Trophoblast cell (in vitro differentiated cells and primary cell): Measurements from ENCODE around the gene ERF.

ENCODE experiments used
- DNase-seq, 2 donors: peaks; one replicate each; pipeline ENCODE4 v3.0.0-alpha.2; 2016
- H2AFZ ChIP-seq: 2 replicates; pipeline ENCODE4 v1.6.1; 2013; ENCODE audit warnings: low read length, moderate library complexity, mild to moderate bottlenecking; ENCODE audit not compliant: insufficient read depth, poor library complexity
- H2AK5ac ChIP-seq: 2 replicates; pipeline ENCODE4 v1.6.1; 2013; ENCODE audit warnings: mild to moderate bottlenecking, low read length
- H2BK120ac ChIP-seq: 2 replicates; pipeline ENCODE4 v1.6.1; 2013; ENCODE audit warnings: low read length, mild to moderate bottlenecking, moderate library complexity; ENCODE audit not compliant: insufficient read depth, poor library complexity
- H2BK12ac ChIP-seq: 2 replicates; pipeline ENCODE4 v1.6.1; 2013; ENCODE audit warnings: mild to moderate bottlenecking, low read length, moderate library complexity
- H2BK5ac ChIP-seq: 2 replicates; pipeline ENCODE4 v1.6.1; 2013; ENCODE audit warnings: low read length, low read depth, moderate library complexity, mild to moderate bottlenecking; ENCODE audit not compliant: poor library complexity
- H3K14ac ChIP-seq: 2 replicates; pipeline ENCODE4 v1.6.1; 2013; ENCODE audit warnings: mild to moderate bottlenecking, low read length
- H3K18ac ChIP-seq: 2 replicates; pipeline ENCODE4 v1.6.1; 2013; ENCODE audit warnings: mild to moderate bottlenecking, low read length
- H3K23ac ChIP-seq: 2 replicates; pipeline ENCODE4 v1.6.1; 2013; ENCODE audit warnings: low read length
- H3K27ac ChIP-seq: 2 replicates; pipeline ENCODE4 v1.5.1; 2013; ENCODE audit warnings: low read depth, mild to moderate bottlenecking, inconsistent platforms, low read length, moderate library complexity
- H3K27me3 ChIP-seq: 2 replicates; pipeline ENCODE4 v1.6.1; 2013; ENCODE audit warnings: inconsistent platforms, mild to moderate bottlenecking, low read length, moderate library complexity; ENCODE audit not compliant: insufficient read depth
- H3K36me3 ChIP-seq, 2 experiments: 1 replicate in 1 of 2; 2 replicates in 1 of 2; pipeline ENCODE4 v1.6.1; 2013; ENCODE audit warnings: low read length in 2 of 2, mild to moderate bottlenecking in 2 of 2, moderate library complexity in 1 of 2; ENCODE audit not compliant: insufficient read depth in 2 of 2, control insufficient read depth in 1 of 2
- H3K4ac ChIP-seq: 2 replicates; pipeline ENCODE4 v1.6.1; 2013; ENCODE audit warnings: low read depth, mild to moderate bottlenecking, low read length, moderate library complexity
- H3K4me1 ChIP-seq, 2 experiments: 1 replicate in 1 of 2; 2 replicates in 1 of 2; pipeline ENCODE4 v1.6.1; 2013; ENCODE audit warnings: low read length in 2 of 2, mild to moderate bottlenecking in 2 of 2, moderate library complexity in 1 of 2; ENCODE audit not compliant: insufficient read depth in 2 of 2, control insufficient read depth in 1 of 2
- H3K4me2 ChIP-seq: 2 replicates; pipeline ENCODE4 v1.6.1; 2013; ENCODE audit warnings: inconsistent platforms, mild to moderate bottlenecking, low read length, moderate library complexity
- H3K4me3 ChIP-seq: 2 replicates; pipeline ENCODE4 v1.5.1; 2013; ENCODE audit warnings: mild to moderate bottlenecking, low read depth, low read length, inconsistent platforms
- H3K79me1 ChIP-seq: one replicate; pipeline ENCODE4 v1.6.1; 2013; ENCODE audit warnings: low read length
- H3K79me2 ChIP-seq: 2 replicates; pipeline ENCODE4 v1.6.1; 2013; ENCODE audit warnings: low read length, mild to moderate bottlenecking; ENCODE audit not compliant: control insufficient read depth, insufficient read depth, poor library complexity
- H3K9ac ChIP-seq: 2 replicates; pipeline ENCODE4 v1.6.1; 2013; ENCODE audit warnings: mild to moderate bottlenecking, low read length
- H3K9me3 ChIP-seq: 2 replicates; pipeline ENCODE4 v1.6.1; 2013; ENCODE audit warnings: low read depth, mild to moderate bottlenecking, control low read depth, inconsistent platforms, low read length; ENCODE audit not compliant: insufficient read depth
- H4K12ac ChIP-seq: 2 replicates; pipeline ENCODE4 v1.6.1; 2013; ENCODE audit warnings: low read depth, mild to moderate bottlenecking, low read length, moderate library complexity
- H4K8ac ChIP-seq: 2 replicates; pipeline ENCODE4 v1.6.1; 2013; ENCODE audit warnings: low read depth, mild to moderate bottlenecking, low read length, moderate library complexity
- H4K91ac ChIP-seq: one replicate; pipeline ENCODE4 v1.6.1; 2013; ENCODE audit warnings: low read depth, mild to moderate bottlenecking, low read length, moderate library complexity
- WGBS: extraction: QIAGEN DNeasy Blood & Tissue Kit; methylation state at CpG from one replicate; pipeline ENCODE4 v1.1.7; 2013; ENCODE audit warnings: missing lambda C conversion rate; ENCODE audit not compliant: insufficient read length, insufficient coverage; ENCODE audit errors: extremely low coverage; 5-methylcytosine and 5-hydroxymethylcytosine counted together

Gene ERF

GRCh38 chr19:42270346-42271044 lies 15.6 kb upstream of the ERF start:
- no peak overlapping the region for H3K23ac ChIP-seq
- H3K79me2 ChIP-seq: peaks cover 9% of the 10 kb centered on the region
- DNase-seq: no peak
- peak overlapping the region; percentile 42 for H2BK5ac ChIP-seq
- H2AK5ac ChIP-seq: peak overlapping the region; percentile 85
- H3K4me2 ChIP-seq: peak overlapping the region; percentile 70
- H4K8ac ChIP-seq: peak overlapping the region; percentile 76
- peak overlapping the region; percentile 79 for H4K91ac ChIP-seq
- peaks cover 35 to 37% of the 10 kb centered on the region in 2 experiments for H3K36me3 ChIP-seq
- WGBS: no CpG with 5 or more reads among the region's 18 CpGs
- H2AFZ ChIP-seq: peak overlapping the region; percentile 19
- H3K9ac ChIP-seq: no peak overlapping the region
- peak overlapping the region; percentile 20 for H3K27ac ChIP-seq
- H3K79me1 ChIP-seq: peaks cover 18% of the 10 kb centered on the region
- no peak overlapping the region for H3K4me3 ChIP-seq
- H3K4me1 ChIP-seq: peaks cover 15 to 17% of the 10 kb centered on the region in 2 experiments
- peak overlapping the region; percentile 55 for H3K14ac ChIP-seq
- peak overlapping the region; percentile 29 for H3K18ac ChIP-seq
- H2BK12ac ChIP-seq: peak overlapping the region; percentile 63
- no peak overlapping the region for H4K12ac ChIP-seq
- peak overlapping the region; percentile 20 for H2BK120ac ChIP-seq
- H3K4ac ChIP-seq: peak overlapping the region; percentile 46
- H3K9me3 ChIP-seq: peaks cover 3% of the 10 kb centered on the region
- no peaks in the 10 kb centered on the region for H3K27me3 ChIP-seq

GRCh38 chr19:42269478-42270345 lies 14.8 kb upstream of the ERF start:
- Histone ChIP-seq H3K4me1 (peaks cover 15 to 17% of the 10 kb centered on the region in 2 experiments), H3K79me1 (peaks cover 18% of the 10 kb centered on the region), H3K27ac (peak overlapping the region; percentile 20), H3K36me3 (peaks cover 30 to 31% of the 10 kb centered on the region in 2 experiments), H2BK120ac (peak overlapping the region; percentile 20), H3K14ac (peak overlapping the region; percentile 55), H4K91ac (peak overlapping the region; percentile 79), H4K12ac (peak overlapping the region; percentile 22), H2BK5ac (peak overlapping the region; percentile 61), H2AK5ac (peak overlapping the region; percentile 85), H3K4me3 (peak overlapping the region; percentile 75), H3K79me2 (peaks cover 9% of the 10 kb centered on the region), H3K9ac (peak overlapping the region; percentile 35), H3K9me3 (peaks cover 3% of the 10 kb centered on the region), H3K4me2 (peak overlapping the region; percentile 70), H2BK12ac (peak overlapping the region; percentile 63), H3K27me3 (no peaks in the 10 kb centered on the region), H3K18ac (peak overlapping the region; percentile 37), H3K4ac (peak overlapping the region; percentile 46), H3K23ac (no peak overlapping the region), H4K8ac (peak overlapping the region; percentile 76), H2AFZ (no peak overlapping the region)
- no CpG with 5 or more reads among the region's 10 CpGs for WGBS
- no peak for DNase-seq

DNA sequence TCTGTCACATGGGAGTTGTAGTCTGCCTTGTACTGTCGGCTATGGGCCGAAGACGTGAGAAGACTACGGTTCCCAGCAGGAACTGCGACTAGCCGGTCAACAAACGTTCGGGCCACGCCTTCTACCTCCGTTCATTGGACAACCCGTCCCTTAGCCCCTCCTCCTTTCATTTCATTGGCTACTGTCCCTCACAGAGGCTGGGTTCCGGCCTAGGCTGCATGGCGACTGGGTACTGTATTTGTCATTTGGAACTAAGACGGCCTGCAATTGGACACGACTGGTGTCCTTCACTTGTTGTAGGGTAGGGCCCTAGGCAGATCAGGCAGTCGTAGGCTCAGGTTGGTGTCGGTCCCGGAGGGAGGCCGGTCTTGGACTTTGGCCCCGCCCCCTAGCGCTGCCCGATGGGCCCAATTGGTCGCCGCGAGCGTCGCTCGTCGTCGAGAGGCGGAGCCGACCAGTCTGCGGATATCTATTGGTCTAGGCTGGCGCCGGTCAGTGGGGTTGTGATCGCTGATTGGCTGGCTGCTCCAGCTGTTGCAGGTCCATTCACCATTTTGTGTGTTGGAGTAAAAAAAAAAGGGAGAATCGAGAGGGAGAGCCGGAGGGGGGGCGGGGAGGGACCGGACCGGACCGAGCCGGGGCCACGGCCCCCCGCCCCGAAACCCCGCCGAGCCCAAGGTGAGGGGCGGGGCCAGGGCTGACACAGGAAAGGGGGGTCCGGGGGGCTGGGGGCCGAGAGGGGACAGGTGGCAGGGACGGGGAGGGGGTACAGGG lies 14.0 kb upstream of the ERF start, which contains the start of gene CIC:
Gene CIC (plus strand): TSS at position 549 of the 774 bp plus-strand sequence. CDS start 2,532 bp downstream, outside the sequence.
- H3K4me3 ChIP-seq: peak within 1 kb of the TSS; percentile 83
- H2AFZ ChIP-seq: peak within 1 kb of the TSS; percentile 94
- no peaks in the 10 kb centered on the region for H3K27me3 ChIP-seq
- peak within 1 kb of the TSS; percentile 97 for H3K18ac ChIP-seq
- H2AK5ac ChIP-seq: peak within 1 kb of the TSS; percentile 85
- H3K79me2 ChIP-seq: peaks cover 9% of the 10 kb centered on the region
- peak within 1 kb of the TSS; percentile 95 for H3K27ac ChIP-seq
- H3K4ac ChIP-seq: peak within 1 kb of the TSS; percentile 77
- peak within 1 kb of the TSS; percentile 92 for H3K14ac ChIP-seq
- peak within 1 kb of the TSS; percentile 85 for H2BK12ac ChIP-seq
- peak; percentile 100 for DNase-seq
- peak within 1 kb of the TSS; percentile 97 for H3K9ac ChIP-seq
- WGBS: no CpG with 5 or more reads among the region's 52 CpGs
- peak within 1 kb of the TSS; percentile 83 for H4K12ac ChIP-seq
- H4K8ac ChIP-seq: peak within 1 kb of the TSS; percentile 91
- H3K4me2 ChIP-seq: peak within 1 kb of the TSS; percentile 73
- H2BK120ac ChIP-seq: peak within 1 kb of the TSS; percentile 99
- peak within 1 kb of the TSS; percentile 99 for H4K91ac ChIP-seq
- H3K4me1 ChIP-seq: peaks cover 15 to 17% of the 10 kb centered on the region in 2 experiments
- peak within 1 kb of the TSS; percentile 98 for H2BK5ac ChIP-seq
- peaks cover 23% of the 10 kb centered on the region in 2 experiments for H3K36me3 ChIP-seq
- H3K79me1 ChIP-seq: peaks cover 18% of the 10 kb centered on the region
- no peak within 1 kb of the TSS for H3K23ac ChIP-seq
- peaks cover 3% of the 10 kb centered on the region for H3K9me3 ChIP-seq
